ENCODE measurements around the gene ZRSR2. TPM values are rescaled to one million over a fixed set of nuclear protein-coding genes. Genes with fewer than 3 reads are reported as not detected.

The ZRSR2 gene
- total and polyA plus RNA-seq, 2 of the 8 experiments (the other 6 are each of a cell fraction or from before 2014, with no cell fraction given): 3.9 to 6.9 TPM

GRCh38 chrX:15866147-15866546 is 75.9 kb downstream of the ZRSR2 start (continued):
- no peak for TF ChIP-seq CHD7 (IDR thresholded peaks at IDR 0.05; ENCODE audit: insufficient replicate concordance, low read length)
- no peak for TF ChIP-seq NRF1 (IDR thresholded peaks at IDR 0.05; ENCODE audit: low read depth, low read length)
- TF ChIP-seq SP2 (IDR thresholded peaks at IDR 0.05; ENCODE audit: low read length): no peak
- TF ChIP-seq BRCA1 (IDR thresholded peaks at IDR 0.05; ENCODE audit: low read depth, low read length): no peak
- TF ChIP-seq, protein P1, sequence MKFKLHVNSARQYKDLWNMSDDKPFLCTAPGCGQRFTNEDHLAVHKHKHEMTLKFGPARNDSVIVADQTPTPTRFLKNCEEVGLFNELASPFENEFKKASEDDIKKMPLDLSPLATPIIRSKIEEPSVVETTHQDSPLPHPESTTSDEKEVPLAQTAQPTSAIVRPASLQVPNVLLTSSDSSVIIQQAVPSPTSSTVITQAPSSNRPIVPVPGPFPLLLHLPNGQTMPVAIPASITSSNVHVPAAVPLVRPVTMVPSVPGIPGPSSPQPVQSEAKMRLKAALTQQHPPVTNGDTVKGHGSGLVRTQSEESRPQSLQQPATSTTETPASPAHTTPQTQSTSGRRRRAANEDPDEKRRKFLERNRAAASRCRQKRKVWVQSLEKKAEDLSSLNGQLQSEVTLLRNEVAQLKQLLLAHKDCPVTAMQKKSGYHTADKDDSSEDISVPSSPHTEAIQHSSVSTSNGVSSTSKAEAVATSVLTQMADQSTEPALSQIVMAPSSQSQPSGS (IDR thresholded peaks at IDR 0.05; ENCODE audit: low read length): no peak
- TF ChIP-seq POLR2AphosphoS5 (IDR thresholded peaks at IDR 0.05; ENCODE audit: low read depth, low read length): no peak
- TF ChIP-seq, protein P2, sequence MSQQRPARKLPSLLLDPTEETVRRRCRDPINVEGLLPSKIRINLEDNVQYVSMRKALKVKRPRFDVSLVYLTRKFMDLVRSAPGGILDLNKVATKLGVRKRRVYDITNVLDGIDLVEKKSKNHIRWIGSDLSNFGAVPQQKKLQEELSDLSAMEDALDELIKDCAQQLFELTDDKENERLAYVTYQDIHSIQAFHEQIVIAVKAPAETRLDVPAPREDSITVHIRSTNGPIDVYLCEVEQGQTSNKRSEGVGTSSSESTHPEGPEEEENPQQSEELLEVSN (IDR thresholded peaks at IDR 0.05): no peak

Data from H1 (cell line).